Vagina (tissue), 2 donors: Measurements from ENCODE around the gene ADAMTSL5.

Experiments used
- POLR2AphosphoS5 ChIP-seq, 2 donors: sonication (generic); formaldehyde crosslinking; IDR thresholded peaks; one replicate each; pipeline ENCODE4 v1.9.0; 2017; ENCODE audit warnings: antibody characterized with exemption in 2 of 2, mild to moderate bottlenecking in 2 of 2, low read depth in 1 of 2; ENCODE audit not compliant: insufficient read depth in 1 of 2
- TF ChIP-seq, protein P1 (sequence below), 3 experiments: fragments of 450-650 bp in 2 of 3; fragments of 200-600 bp in 1 of 3; sonication (generic) in 1 of 3; IDR thresholded peaks; one replicate each; pipeline ENCODE4 v1.5.1; 2017 to 2019; ENCODE audit warnings: antibody characterized with exemption in 3 of 3, mild to moderate bottlenecking in 2 of 3, moderate library complexity in 2 of 3

DNA sequence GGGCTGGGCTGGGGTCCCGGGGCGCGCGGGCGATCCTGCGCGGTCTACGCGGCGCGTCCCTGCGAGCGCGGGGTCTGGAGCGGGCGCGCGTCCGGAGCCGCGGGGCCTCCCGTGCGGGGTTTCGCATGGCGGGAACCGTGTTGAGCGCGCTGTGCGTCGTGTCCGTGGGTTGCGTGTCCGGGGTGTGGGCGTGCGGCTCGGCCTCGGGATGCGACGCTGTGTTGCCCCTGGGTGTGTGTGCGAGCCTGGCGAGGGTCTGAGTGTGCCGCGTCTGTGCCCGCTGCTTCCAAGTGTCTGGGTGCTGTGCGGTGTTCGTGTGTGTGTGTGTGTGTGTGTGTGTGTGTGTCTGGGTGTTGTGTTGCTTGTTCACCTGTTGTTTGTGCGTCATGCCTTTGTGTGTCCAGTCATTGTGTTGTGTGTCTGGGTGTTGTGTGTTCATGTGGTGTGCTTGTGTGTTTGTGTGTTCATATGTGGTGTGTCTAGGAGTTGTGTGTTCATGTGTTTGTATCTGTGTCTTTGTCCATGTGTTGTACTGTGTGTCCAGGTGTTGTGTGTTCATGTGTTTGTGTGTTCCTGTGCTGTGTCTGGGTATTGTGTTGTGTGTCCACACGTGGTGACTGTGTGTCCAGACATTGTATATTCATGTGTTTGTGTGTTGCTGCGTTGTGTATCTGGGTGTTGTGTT lies 11.6 kb upstream of the ADAMTSL5 start:
- TF ChIP-seq, protein P1, sequence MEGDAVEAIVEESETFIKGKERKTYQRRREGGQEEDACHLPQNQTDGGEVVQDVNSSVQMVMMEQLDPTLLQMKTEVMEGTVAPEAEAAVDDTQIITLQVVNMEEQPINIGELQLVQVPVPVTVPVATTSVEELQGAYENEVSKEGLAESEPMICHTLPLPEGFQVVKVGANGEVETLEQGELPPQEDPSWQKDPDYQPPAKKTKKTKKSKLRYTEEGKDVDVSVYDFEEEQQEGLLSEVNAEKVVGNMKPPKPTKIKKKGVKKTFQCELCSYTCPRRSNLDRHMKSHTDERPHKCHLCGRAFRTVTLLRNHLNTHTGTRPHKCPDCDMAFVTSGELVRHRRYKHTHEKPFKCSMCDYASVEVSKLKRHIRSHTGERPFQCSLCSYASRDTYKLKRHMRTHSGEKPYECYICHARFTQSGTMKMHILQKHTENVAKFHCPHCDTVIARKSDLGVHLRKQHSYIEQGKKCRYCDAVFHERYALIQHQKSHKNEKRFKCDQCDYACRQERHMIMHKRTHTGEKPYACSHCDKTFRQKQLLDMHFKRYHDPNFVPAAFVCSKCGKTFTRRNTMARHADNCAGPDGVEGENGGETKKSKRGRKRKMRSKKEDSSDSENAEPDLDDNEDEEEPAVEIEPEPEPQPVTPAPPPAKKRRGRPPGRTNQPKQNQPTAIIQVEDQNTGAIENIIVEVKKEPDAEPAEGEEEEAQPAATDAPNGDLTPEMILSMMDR (IDR thresholded peaks at IDR 0.05): no peak
- TF ChIP-seq POLR2AphosphoS5 (IDR thresholded peaks at IDR 0.05; ENCODE audit: insufficient read depth in 1 of 2, low read depth in 1 of 2): no peak
